CD4-positive, alpha-beta memory T cell (primary cell): ENCODE results near the gene SLC39A11. TPM values are rescaled to one million over a fixed set of nuclear protein-coding genes. Genes with fewer than 3 reads are reported as not detected.

ENCODE experiments used
- CTCF ChIA-PET: fragments of 350-600 bp; sonication (Branson Sonifier 250); formaldehyde crosslinking; loops from one replicate; lab custom pipeline; 2021; ENCODE audit warnings: inconsistent platforms; ENCODE audit not compliant: partially characterized antibody; lab: Charles Lee
- POLR2A ChIA-PET: fragments of 350-600 bp; sonication (Branson Sonifier 250); formaldehyde crosslinking; loops from one replicate; lab custom pipeline; 2021; ENCODE audit not compliant: partially characterized antibody; lab: Charles Lee
- DNase-seq, 5 donors: peaks; one replicate each; pipeline versions ENCODE4 v3.0.0 to v3.0.0-alpha.2; 2020 to 2022; ENCODE audit warnings: mixed read lengths in 1 of 5
- H3K27ac ChIP-seq: one replicate; pipeline ENCODE4 v1.7.0; 2013; ENCODE audit warnings: low read depth, low read length
- H3K27me3 ChIP-seq: 2 replicates; pipeline ENCODE4 v1.7.0; 2013; ENCODE audit warnings: mild to moderate bottlenecking, low read length, moderate library complexity; ENCODE audit not compliant: insufficient read depth
- H3K36me3 ChIP-seq: 2 replicates; pipeline ENCODE4 v1.7.0; 2013; ENCODE audit warnings: mild to moderate bottlenecking, low read length, moderate library complexity; ENCODE audit not compliant: insufficient read depth
- H3K4me1 ChIP-seq: 2 replicates; pipeline ENCODE4 v1.7.0; 2013; ENCODE audit warnings: mild to moderate bottlenecking, low read length, moderate library complexity; ENCODE audit not compliant: insufficient read depth
- H3K4me3 ChIP-seq, 2 donors: one replicate each; pipeline ENCODE4 v1.7.0; 2013; ENCODE audit warnings: low read length in 2 of 2, mild to moderate bottlenecking in 1 of 2
- H3K9me3 ChIP-seq, 2 donors: one replicate each; pipeline ENCODE4 v1.7.0; 2013; ENCODE audit warnings: low read length in 2 of 2, control low read depth in 1 of 2; ENCODE audit not compliant: control insufficient read depth in 1 of 2
- H3K27ac Mint-ChIP-seq, 7 donors: one replicate each; pipeline ENCODE4 v1.8.0; 2020 to 2021; ENCODE audit warnings: mixed read lengths in 7 of 7, mild to moderate bottlenecking in 6 of 7, inconsistent platforms in 3 of 7, moderate library complexity in 3 of 7
- H3K27me3 Mint-ChIP-seq, 2 donors: one replicate each; pipeline ENCODE4 v1.8.0; 2020 to 2021; ENCODE audit warnings: mixed read lengths in 2 of 2
- H3K36me3 Mint-ChIP-seq, 2 donors: one replicate each; pipeline ENCODE4 v1.8.0; 2020 to 2021; ENCODE audit warnings: mixed read lengths in 2 of 2, inconsistent platforms in 1 of 2, mild to moderate bottlenecking in 1 of 2
- H3K4me1 Mint-ChIP-seq, 4 donors: one replicate each; pipeline ENCODE4 v1.8.0; 2020 to 2021; ENCODE audit warnings: mixed read lengths in 4 of 4, mild to moderate bottlenecking in 1 of 4
- H3K4me3 Mint-ChIP-seq, 8 donors: one replicate each; pipeline ENCODE4 v1.8.0; 2020 to 2021; ENCODE audit warnings: mixed read lengths in 8 of 8, mild to moderate bottlenecking in 7 of 8, moderate library complexity in 6 of 8, inconsistent platforms in 3 of 8
- H3K9me3 Mint-ChIP-seq, 8 donors: one replicate each; pipeline ENCODE4 v1.8.0; 2020 to 2021; ENCODE audit warnings: mixed read lengths in 8 of 8, mild to moderate bottlenecking in 5 of 8, inconsistent platforms in 3 of 8, moderate library complexity in 1 of 8
- intact Hi-C: fragments of 100-400 bp; cut with micrococcal nuclease; formaldehyde crosslinking; loops from one replicate; pipeline ENCODE4 v1.15.1; 2023
- polyA plus RNA-seq, 2 donors: library from polyadenylated mRNA; unstranded; fragments of 300-500 nt; fragmentation: Illumina TruSeq; gene quantifications; one replicate each; pipeline ENCODE4 v1.2.3, GENCODE V29; 2021
- total RNA-seq, 2 experiments: library from RNA; stranded (reverse); gene quantifications; one replicate each; pipeline ENCODE4 v1.2.3, GENCODE V29; 2021

Gene SLC39A11
- total and polyA plus RNA-seq, 4 experiments from 2014 or later, result 15.9 to 23.7 (median 20.4) TPM

DNA sequence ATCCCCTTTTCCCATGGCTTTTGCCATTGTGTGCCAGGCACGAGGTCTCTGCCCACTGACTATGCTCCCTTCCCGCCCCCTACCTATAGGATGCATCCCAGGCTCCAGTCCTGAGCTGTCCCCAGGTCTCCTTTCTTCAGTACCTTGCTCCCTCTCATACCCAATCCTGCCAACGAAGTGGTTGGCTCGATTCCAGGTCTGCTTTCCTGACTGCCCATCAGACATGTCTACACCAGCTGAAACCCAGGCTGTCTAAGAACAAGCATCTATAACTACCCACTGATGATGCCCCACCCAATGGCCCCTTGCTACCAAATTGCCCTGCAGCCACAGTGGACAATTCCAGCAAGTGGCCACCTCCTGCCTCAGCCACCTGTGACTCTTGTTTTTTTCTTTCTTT, 492.6 kb downstream of the SLC39A11 start:
- ChIA-PET CTCF (no interaction called here), POLR2A (no interaction called here)
- Mint-ChIP-seq H3K9me3 (peaks cover 0 to under 1% (median 0%) of the 10 kb centered on the region in 8 donors), H3K4me1 (peaks cover 0 to 3% (median under 1%) of the 10 kb centered on the region in 4 donors), H3K27me3 (peaks cover 10 to 19% of the 10 kb centered on the region in 2 donors), H3K36me3 (no peaks in the 10 kb centered on the region), H3K27ac (no peak overlapping the region), H3K4me3 (no peak overlapping the region)
- no peaks in the 10 kb centered on the region for H3K27me3 ChIP-seq
- H3K36me3 ChIP-seq, result no peaks in the 10 kb centered on the region
- no peaks in the 10 kb centered on the region for H3K4me1 ChIP-seq
- H3K4me3 ChIP-seq, result no peak overlapping the region
- no peak overlapping the region for H3K27ac ChIP-seq
- no peak for DNase-seq
- H3K9me3 ChIP-seq, result no peaks in the 10 kb centered on the region
- intact Hi-C loops, result no loop called here

DNA sequence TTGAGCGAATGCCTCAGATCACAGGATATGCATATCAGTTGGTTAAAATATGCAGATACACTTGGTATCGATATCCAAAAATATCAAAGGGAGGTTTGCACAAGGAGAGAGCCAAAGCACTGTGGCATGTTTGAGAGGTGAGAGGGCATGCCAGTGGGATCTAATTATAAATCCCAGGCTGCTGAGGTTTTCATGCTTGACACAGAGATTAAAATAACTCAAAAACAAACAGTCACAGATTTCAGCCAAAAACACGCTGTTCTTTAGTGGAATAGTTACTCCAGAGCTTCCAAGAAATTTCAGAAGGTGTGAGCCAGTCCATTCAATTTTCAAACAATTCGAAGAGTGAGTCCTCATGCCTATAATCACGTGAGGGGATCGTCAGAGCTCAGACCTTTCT, 493.8 kb downstream of the SLC39A11 start:
- Histone ChIP-seq H3K27me3 (no peaks in the 10 kb centered on the region), H3K4me3 (no peak overlapping the region), H3K9me3 (no peaks in the 10 kb centered on the region), H3K36me3 (no peaks in the 10 kb centered on the region), H3K27ac (no peak overlapping the region), H3K4me1 (no peaks in the 10 kb centered on the region)
- ChIA-PET POLR2A (no interaction called here), CTCF (interaction anchor here (0.7 kb wide), 1 partner anchor 10 kb away, joined by 4 read pairs; no protein-coding TSS in a partner anchor)
- no peak overlapping the region for H3K4me3 Mint-ChIP-seq
- peaks cover 0 to 3% (median under 1%) of the 10 kb centered on the region in 4 donors for H3K4me1 Mint-ChIP-seq
- intact Hi-C loops, result no loop called here
- DNase-seq, result no peak
- no peak overlapping the region for H3K27ac Mint-ChIP-seq
- peaks cover 12 to 17% of the 10 kb centered on the region in 2 donors for H3K27me3 Mint-ChIP-seq
- H3K36me3 Mint-ChIP-seq, result no peaks in the 10 kb centered on the region
- no peaks in the 10 kb centered on the region for H3K9me3 Mint-ChIP-seq

DNA sequence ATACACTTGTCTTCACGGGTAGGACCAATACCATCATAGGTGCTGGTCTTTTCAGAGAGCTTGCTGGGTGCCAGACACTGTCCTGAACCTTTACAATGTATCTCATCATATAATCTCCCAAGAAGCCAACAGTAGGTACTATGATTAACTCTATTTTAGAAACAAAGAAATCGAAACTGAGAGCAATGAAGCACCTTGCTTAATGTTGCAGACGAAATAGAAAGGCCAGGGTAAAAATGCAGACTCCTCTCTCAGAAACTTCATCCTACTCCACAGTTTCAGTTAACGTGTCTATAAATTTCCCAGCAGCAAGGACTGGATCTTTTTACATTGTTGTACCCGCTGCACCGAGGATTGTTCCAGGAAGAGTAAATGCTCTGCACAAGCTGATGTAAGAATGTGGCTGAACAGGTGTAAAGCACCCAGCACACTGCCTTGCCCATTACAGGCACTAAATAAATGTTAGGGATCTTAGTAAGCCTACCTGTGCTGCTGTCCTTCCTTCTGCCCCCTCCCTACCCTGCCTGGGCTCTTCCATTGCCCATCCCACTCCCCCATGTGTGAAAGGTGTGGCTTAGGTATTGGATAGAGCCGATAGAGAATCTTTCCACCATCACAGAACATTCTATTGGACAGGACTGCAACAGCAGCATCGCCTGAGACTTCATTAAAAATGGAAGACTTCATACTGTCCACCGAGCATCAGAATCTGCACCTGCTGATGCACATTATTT, 495.0 kb downstream of the SLC39A11 start:
- no peaks in the 10 kb centered on the region for H3K9me3 Mint-ChIP-seq
- intact Hi-C loops, result no loop called here

More for the DNA sequence above, 495.0 kb downstream of the SLC39A11 start:
- no peaks in the 10 kb centered on the region for H3K36me3 ChIP-seq
- Mint-ChIP-seq H3K27ac (no peak overlapping the region), H3K27me3 (peaks cover 16 to 17% of the 10 kb centered on the region in 2 donors), H3K36me3 (no peaks in the 10 kb centered on the region), H3K4me1 (peaks cover 0 to 4% (median 3%) of the 10 kb centered on the region in 4 donors), H3K4me3 (peak overlapping the region in 1 of 8 donors; percentile 7)
- no peaks in the 10 kb centered on the region for H3K4me1 ChIP-seq
- no peak for DNase-seq
- no peak overlapping the region for H3K27ac ChIP-seq
- H3K9me3 ChIP-seq, result no peaks in the 10 kb centered on the region
- H3K27me3 ChIP-seq, result peaks cover 4% of the 10 kb centered on the region
- ChIA-PET POLR2A (no interaction called here), CTCF (interaction anchor here (1.2 kb wide), 1 partner anchor 20 kb away, joined by 3 read pairs; no protein-coding TSS in a partner anchor)
- H3K4me3 ChIP-seq, result no peak overlapping the region

Other genes with a start within 250 kb of the SLC39A11 start
- not detected for gene SSTR2, start 72.3 kb upstream of the SLC39A11 start, total RNA-seq
- gene SSTR2, start 72.3 kb upstream of the SLC39A11 start, polyA plus RNA-seq, result not detected
- 10 to 100 TPM; 76.2 to 81.6 TPM for gene COG1, start 100.4 kb upstream of the SLC39A11 start, total RNA-seq
- 10 to 100 TPM; 13.1 to 38.1 TPM for gene COG1, start 100.4 kb upstream of the SLC39A11 start, polyA plus RNA-seq
- not detected for gene CPSF4L, start 169.2 kb upstream of the SLC39A11 start, total RNA-seq
- gene CPSF4L, start 169.2 kb upstream of the SLC39A11 start, polyA plus RNA-seq, result not detected
- gene CDC42EP4, start 219.3 kb upstream of the SLC39A11 start, total RNA-seq, result 1 to 10 TPM; 1.1 to 1.4 TPM
- gene CDC42EP4, start 219.3 kb upstream of the SLC39A11 start, polyA plus RNA-seq, result under 1 TPM; 0.37 to 0.92 TPM